ENCODE measurements around the gene OOSP4A. TPM values are rescaled to one million over a fixed set of nuclear protein-coding genes. Genes with fewer than 3 reads are reported as not detected.

Gene OOSP4A
- total RNA-seq, 1 experiment from 2014 or later, result not detected

DNA sequence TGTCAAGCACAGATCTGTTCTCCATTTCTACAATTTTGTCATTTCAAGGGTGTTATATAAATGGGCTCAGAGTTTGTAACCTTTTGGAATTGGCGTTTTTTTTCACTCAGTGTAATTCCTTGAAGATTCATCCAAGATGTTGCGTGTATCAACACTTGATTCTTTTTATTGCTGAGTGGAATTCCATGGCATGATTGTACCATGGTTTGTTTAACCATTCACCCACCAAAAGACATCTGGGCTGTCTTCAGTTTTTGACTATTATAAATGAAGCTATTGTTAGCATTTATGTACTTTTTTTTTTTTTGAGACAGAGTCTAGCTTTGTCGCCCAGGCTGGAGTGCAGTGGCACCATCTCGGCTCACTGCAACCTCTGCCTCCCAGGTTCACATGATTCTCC, 22.7 kb upstream of the OOSP4A start:
- H3K27ac ChIP-seq (ENCODE audit: low read length), result no peak overlapping the region
- no peak overlapping the region for H3K4me2 ChIP-seq (ENCODE audit: low read depth, low read length, poor library complexity, severe bottlenecking)
- H3K9me2 ChIP-seq (replicated peaks; ENCODE audit: insufficient read depth, low read length), result no peaks in the 10 kb centered on the region
- no peaks in the 10 kb centered on the region for H3K27me3 ChIP-seq (ENCODE audit: low read length)
- no peaks in the 10 kb centered on the region for H3K9me3 ChIP-seq (ENCODE audit: low read length)
- no peak for DNase-seq
- H3K9ac ChIP-seq (ENCODE audit: low read length), result no peak overlapping the region
- H3K4me1 ChIP-seq (ENCODE audit: low read length), result no peaks in the 10 kb centered on the region
- H4K20me1 ChIP-seq (ENCODE audit: insufficient read depth, low read depth, low read length), result no peaks in the 10 kb centered on the region
- no peak overlapping the region for H3K4me3 ChIP-seq (ENCODE audit: low read length)
- no peaks in the 10 kb centered on the region for H3K36me3 ChIP-seq (ENCODE audit: insufficient read depth, low read length)
- H2AFZ ChIP-seq (ENCODE audit: low read length), result no peak overlapping the region
- H3K79me2 ChIP-seq (ENCODE audit: low read length), result no peaks in the 10 kb centered on the region

DNA sequence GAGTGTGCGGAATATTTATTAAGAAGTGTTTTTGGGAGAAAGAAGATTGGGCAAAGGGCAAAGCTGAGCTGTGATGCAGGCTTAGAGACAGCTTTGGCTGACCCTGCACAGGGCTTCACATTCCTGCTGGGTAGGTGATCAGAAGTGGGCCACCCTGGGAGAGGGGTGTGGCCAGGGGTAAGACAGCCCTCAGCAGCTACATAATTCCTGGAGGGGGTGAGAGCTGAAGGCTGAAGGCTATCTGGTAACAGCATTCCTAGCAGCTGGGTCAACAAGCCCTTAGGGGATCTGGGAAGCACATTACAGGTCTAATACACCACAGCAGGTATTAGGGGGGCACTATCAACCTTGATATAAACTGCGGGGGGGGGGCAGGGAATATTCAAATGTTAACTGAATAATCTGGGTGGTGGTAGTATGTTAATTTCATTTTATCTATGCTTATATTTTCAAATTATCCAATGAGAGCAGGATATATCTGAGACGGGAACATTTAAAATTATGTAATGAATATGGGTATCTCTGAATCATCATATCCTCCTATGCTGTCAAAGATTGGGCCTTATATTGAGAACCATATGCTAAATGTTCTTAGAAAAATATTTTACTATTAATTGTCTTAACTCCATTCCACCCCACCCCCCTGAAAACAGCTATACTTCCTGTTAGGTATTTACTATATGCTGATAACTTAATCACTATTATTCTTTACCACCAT, 19.7 kb upstream of the OOSP4A start:
- no peaks in the 10 kb centered on the region for H3K9me2 ChIP-seq (replicated peaks; ENCODE audit: insufficient read depth, low read length)

GRCh38 chr11:59944720-59945119, 19.1 kb upstream of the OOSP4A start:
- H3K9me3 ChIP-seq (ENCODE audit: low read length), result no peaks in the 10 kb centered on the region
- no peaks in the 10 kb centered on the region for H3K27me3 ChIP-seq (ENCODE audit: low read length)
- H3K36me3 ChIP-seq (ENCODE audit: insufficient read depth, low read length), result no peaks in the 10 kb centered on the region
- H4K20me1 ChIP-seq (ENCODE audit: insufficient read depth, low read depth, low read length), result no peaks in the 10 kb centered on the region
- no peak overlapping the region for H3K9ac ChIP-seq (ENCODE audit: low read length)
- H3K4me2 ChIP-seq (ENCODE audit: low read depth, low read length, poor library complexity, severe bottlenecking), result no peak overlapping the region
- DNase-seq, result no peak
- H3K27ac ChIP-seq (ENCODE audit: low read length), result no peak overlapping the region
- no peak overlapping the region for H3K4me3 ChIP-seq (ENCODE audit: low read length)
- no peaks in the 10 kb centered on the region for H3K4me1 ChIP-seq (ENCODE audit: low read length)
- no peak overlapping the region for H2AFZ ChIP-seq (ENCODE audit: low read length)
- no peaks in the 10 kb centered on the region for H3K9me2 ChIP-seq (replicated peaks; ENCODE audit: insufficient read depth, low read length)
- no peaks in the 10 kb centered on the region for H3K79me2 ChIP-seq (ENCODE audit: low read length)

More for the DNA sequence above, 19.7 kb upstream of the OOSP4A start:
- no peaks in the 10 kb centered on the region for H4K20me1 ChIP-seq (ENCODE audit: insufficient read depth, low read depth, low read length)
- no peaks in the 10 kb centered on the region for H3K36me3 ChIP-seq (ENCODE audit: insufficient read depth, low read length)
- no peak overlapping the region for H2AFZ ChIP-seq (ENCODE audit: low read length)
- H3K79me2 ChIP-seq (ENCODE audit: low read length), result no peaks in the 10 kb centered on the region
- H3K9ac ChIP-seq (ENCODE audit: low read length), result no peak overlapping the region
- no peaks in the 10 kb centered on the region for H3K4me1 ChIP-seq (ENCODE audit: low read length)
- no peaks in the 10 kb centered on the region for H3K9me3 ChIP-seq (ENCODE audit: low read length)
- H3K27me3 ChIP-seq (ENCODE audit: low read length), result no peaks in the 10 kb centered on the region
- no peak overlapping the region for H3K27ac ChIP-seq (ENCODE audit: low read length)
- DNase-seq, result no peak
- no peak overlapping the region for H3K4me3 ChIP-seq (ENCODE audit: low read length)
- H3K4me2 ChIP-seq (ENCODE audit: low read depth, low read length, poor library complexity, severe bottlenecking), result no peak overlapping the region

DNA sequence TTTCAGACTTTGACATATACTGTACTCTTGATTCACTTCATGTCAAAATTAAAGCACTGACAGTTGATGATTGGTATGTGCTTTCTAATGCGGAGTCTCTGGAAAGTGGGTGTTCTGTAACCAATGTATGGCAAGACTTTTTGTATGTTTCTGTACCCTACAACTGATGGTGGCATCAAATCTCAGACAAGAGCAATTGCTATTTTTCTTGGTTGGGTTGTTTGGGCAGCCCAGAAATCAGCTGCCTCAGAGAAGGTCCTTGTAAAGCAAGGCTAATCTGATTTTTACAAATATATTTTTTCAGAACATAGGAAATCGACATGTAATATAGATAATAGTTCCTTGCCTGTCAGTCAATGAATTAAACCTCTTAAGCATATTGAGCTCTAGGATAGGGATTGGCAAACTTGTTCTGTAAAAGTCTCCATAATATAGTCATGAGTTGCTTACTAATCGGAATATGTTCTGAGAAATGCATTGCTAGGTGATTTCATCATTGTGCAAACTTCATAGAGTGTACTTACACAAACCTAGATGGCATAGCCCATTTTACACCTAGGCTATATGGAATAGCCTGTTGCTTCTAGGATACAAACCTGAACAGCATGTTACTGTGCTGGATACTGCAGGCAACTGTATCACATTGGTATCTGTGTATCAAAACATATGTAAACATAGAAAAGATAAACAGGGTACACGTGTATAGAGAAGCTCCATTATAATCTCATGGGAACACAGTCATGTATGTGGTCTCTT, 10.2 kb upstream of the OOSP4A start:
- no peaks in the 10 kb centered on the region for H3K9me2 ChIP-seq (replicated peaks; ENCODE audit: insufficient read depth, low read length)
- H3K9me3 ChIP-seq (ENCODE audit: low read length), result no peaks in the 10 kb centered on the region
- no peak overlapping the region for H2AFZ ChIP-seq (ENCODE audit: low read length)
- H3K27ac ChIP-seq (ENCODE audit: low read length), result no peak overlapping the region
- H3K36me3 ChIP-seq (ENCODE audit: insufficient read depth, low read length), result no peaks in the 10 kb centered on the region
- H3K4me3 ChIP-seq (ENCODE audit: low read length), result no peak overlapping the region
- no peak overlapping the region for H3K4me2 ChIP-seq (ENCODE audit: low read depth, low read length, poor library complexity, severe bottlenecking)
- no peaks in the 10 kb centered on the region for H3K4me1 ChIP-seq (ENCODE audit: low read length)
- no peaks in the 10 kb centered on the region for H4K20me1 ChIP-seq (ENCODE audit: insufficient read depth, low read depth, low read length)
- H3K9ac ChIP-seq (ENCODE audit: low read length), result no peak overlapping the region
- no peaks in the 10 kb centered on the region for H3K27me3 ChIP-seq (ENCODE audit: low read length)
- no peaks in the 10 kb centered on the region for H3K79me2 ChIP-seq (ENCODE audit: low read length)
- DNase-seq, result no peak

DNA sequence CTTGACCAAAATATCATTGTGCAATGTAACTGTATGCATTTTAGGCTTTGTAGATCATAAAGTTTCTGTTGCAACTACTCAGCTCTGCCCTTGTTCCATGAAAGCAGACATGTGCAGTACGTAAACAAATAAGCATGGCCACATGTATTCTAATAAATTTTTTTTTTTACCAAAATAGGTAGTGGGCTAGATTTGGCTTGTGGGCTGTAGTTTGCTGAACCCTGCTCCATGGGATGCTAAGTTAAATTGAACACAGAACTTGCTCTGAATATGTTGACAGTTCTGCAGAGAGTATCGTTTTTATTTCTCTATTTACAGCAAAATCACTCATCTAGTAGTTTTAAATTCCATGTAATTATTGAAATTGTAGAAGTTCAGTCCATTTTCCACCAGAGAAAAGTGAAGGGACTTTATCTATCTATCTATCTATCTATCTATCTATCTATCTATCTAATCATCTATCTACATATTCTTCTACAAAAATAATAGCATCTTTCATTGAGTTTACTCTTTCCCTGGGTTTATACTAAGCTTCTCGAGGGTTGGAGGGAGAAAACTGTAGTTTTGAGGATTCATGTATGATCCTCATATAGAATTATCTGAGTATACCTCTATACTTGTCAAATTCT, 9.5 kb upstream of the OOSP4A start:
- H3K4me3 ChIP-seq (ENCODE audit: low read length), result no peak overlapping the region
- H3K27ac ChIP-seq (ENCODE audit: low read length), result no peak overlapping the region
- no peaks in the 10 kb centered on the region for H3K79me2 ChIP-seq (ENCODE audit: low read length)
- H3K36me3 ChIP-seq (ENCODE audit: insufficient read depth, low read length), result no peaks in the 10 kb centered on the region
- no peaks in the 10 kb centered on the region for H4K20me1 ChIP-seq (ENCODE audit: insufficient read depth, low read depth, low read length)
- H3K4me2 ChIP-seq (ENCODE audit: low read depth, low read length, poor library complexity, severe bottlenecking), result no peak overlapping the region
- no peaks in the 10 kb centered on the region for H3K9me2 ChIP-seq (replicated peaks; ENCODE audit: insufficient read depth, low read length)
- no peak overlapping the region for H2AFZ ChIP-seq (ENCODE audit: low read length)
- no peaks in the 10 kb centered on the region for H3K27me3 ChIP-seq (ENCODE audit: low read length)
- no peaks in the 10 kb centered on the region for H3K9me3 ChIP-seq (ENCODE audit: low read length)
- no peak overlapping the region for H3K9ac ChIP-seq (ENCODE audit: low read length)
- H3K4me1 ChIP-seq (ENCODE audit: low read length), result no peaks in the 10 kb centered on the region
- no peak for DNase-seq

GRCh38 chr11:59957094-59957493, 6.7 kb upstream of the OOSP4A start:
- H3K27me3 ChIP-seq (ENCODE audit: low read length), result no peaks in the 10 kb centered on the region

DNA sequence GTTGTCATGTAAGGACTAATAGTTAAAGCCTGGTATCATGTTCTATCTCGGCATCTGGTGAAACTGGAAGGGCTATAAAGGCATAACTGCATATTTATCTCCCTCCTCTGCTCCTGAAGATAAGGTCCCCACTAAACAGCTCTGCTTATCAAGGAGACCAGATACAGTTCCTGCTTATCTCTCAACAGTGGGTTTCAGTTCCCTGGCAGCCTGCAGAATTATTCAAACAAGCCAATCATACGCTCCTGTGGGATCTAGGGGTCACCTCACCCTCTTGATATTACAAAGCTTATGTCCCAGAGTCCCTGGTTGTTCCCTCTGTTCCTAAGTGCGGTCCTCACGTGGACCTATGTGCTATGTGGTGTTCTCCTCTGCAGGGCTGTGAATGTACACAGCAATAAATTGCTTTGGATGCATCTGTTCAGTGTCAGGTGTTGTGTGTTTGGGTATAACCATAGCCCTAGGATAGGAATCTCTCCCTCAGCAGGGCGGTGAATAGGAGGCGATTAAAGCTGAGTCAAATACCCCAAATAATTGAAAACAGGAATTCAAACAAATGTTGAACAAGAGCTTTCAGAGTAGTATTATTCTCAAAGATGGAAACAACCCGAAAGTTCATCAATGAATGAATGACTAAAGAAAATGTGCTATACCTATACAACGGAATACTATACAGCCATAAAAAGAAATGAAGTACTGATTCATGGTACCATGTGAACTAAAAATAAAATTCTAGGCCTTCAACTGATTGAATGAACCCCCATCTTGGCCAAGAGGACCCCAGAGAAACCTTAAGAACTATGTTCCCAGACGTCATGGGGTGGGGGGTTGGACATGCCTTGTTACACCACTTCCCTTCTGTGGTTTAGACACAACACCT, 3.1 kb upstream of the OOSP4A start:
- Histone ChIP-seq H3K4me2 (ENCODE audit: low read depth, low read length, poor library complexity, severe bottlenecking) (no peak overlapping the region), H3K4me3 (ENCODE audit: low read length) (no peak overlapping the region), H3K9me2 (replicated peaks; ENCODE audit: insufficient read depth, low read length) (no peaks in the 10 kb centered on the region), H3K27me3 (ENCODE audit: low read length) (no peaks in the 10 kb centered on the region), H3K27ac (ENCODE audit: low read length) (no peak overlapping the region), H4K20me1 (ENCODE audit: insufficient read depth, low read depth, low read length) (no peaks in the 10 kb centered on the region), H3K9ac (ENCODE audit: low read length) (no peak overlapping the region), H2AFZ (ENCODE audit: low read length) (no peak overlapping the region), H3K4me1 (ENCODE audit: low read length) (no peaks in the 10 kb centered on the region), H3K9me3 (ENCODE audit: low read length) (no peaks in the 10 kb centered on the region), H3K79me2 (ENCODE audit: low read length) (no peaks in the 10 kb centered on the region), H3K36me3 (ENCODE audit: insufficient read depth, low read length) (no peaks in the 10 kb centered on the region)
- DNase-seq, result no peak

More at GRCh38 chr11:59957094-59957493, 6.7 kb upstream of the OOSP4A start:
- H3K4me3 ChIP-seq (ENCODE audit: low read length), result no peak overlapping the region
- no peaks in the 10 kb centered on the region for H3K9me3 ChIP-seq (ENCODE audit: low read length)
- DNase-seq, result no peak
- no peaks in the 10 kb centered on the region for H3K4me1 ChIP-seq (ENCODE audit: low read length)
- no peak overlapping the region for H2AFZ ChIP-seq (ENCODE audit: low read length)
- no peak overlapping the region for H3K9ac ChIP-seq (ENCODE audit: low read length)
- no peaks in the 10 kb centered on the region for H3K9me2 ChIP-seq (replicated peaks; ENCODE audit: insufficient read depth, low read length)
- H3K4me2 ChIP-seq (ENCODE audit: low read depth, low read length, poor library complexity, severe bottlenecking), result no peak overlapping the region
- no peaks in the 10 kb centered on the region for H3K79me2 ChIP-seq (ENCODE audit: low read length)
- H3K27ac ChIP-seq (ENCODE audit: low read length), result no peak overlapping the region
- H3K36me3 ChIP-seq (ENCODE audit: insufficient read depth, low read length), result no peaks in the 10 kb centered on the region
- H4K20me1 ChIP-seq (ENCODE audit: insufficient read depth, low read depth, low read length), result no peaks in the 10 kb centered on the region

Data from Karpas-422 (cell line).